ENCODE data around the gene PHLDB1. TPM values are rescaled to one million over a fixed set of nuclear protein-coding genes. Genes with fewer than 3 reads are reported as not detected.
"Not testable (repeated sequence)": the region's sequence is repeated elsewhere in the genome, so short reads cannot be mapped to it uniquely, and the experiment has no call there.

PHLDB1 gene
- total RNA-seq, 4 donors from 2014 or later, result 53.5 to 517 (median 287) TPM

GRCh38 chr11:118682372-118682771 lies 75.0 kb downstream of the PHLDB1 start:
- no peaks in the 10 kb centered on the region for H3K4me1 ChIP-seq
- no peak for DNase-seq
- intact Hi-C loops (cut with DNase I; ENCODE audit: low total_unique reads), result no loop called here
- H3K4me3 ChIP-seq, result no peak overlapping the region
- H3K27me3 ChIP-seq, result no peaks in the 10 kb centered on the region
- no peaks in the 10 kb centered on the region for H3K9me3 ChIP-seq
- no peaks in the 10 kb centered on the region for H3K36me3 ChIP-seq
- H3K27ac ChIP-seq, result no peak overlapping the region
- TF ChIP-seq CTCF (IDR thresholded peaks at IDR 0.05), result no peak
- TF ChIP-seq POLR2A (IDR thresholded peaks at IDR 0.05), result no peak

- DNase-seq; intact Hi-C loops (cut with DNase I; ENCODE audit: low total_unique reads); H3K4me1 ChIP-seq; H3K9me3 ChIP-seq; H3K36me3 ChIP-seq; H3K27me3 ChIP-seq; H3K27ac ChIP-seq; H3K4me3 ChIP-seq: not testable (repeated sequence)
Measured at GRCh38 chr11:118682939-118683338, 75.5 kb downstream of the PHLDB1 start.

- intact Hi-C loops (cut with DNase I; ENCODE audit: low total_unique reads), result no loop called here
- Histone ChIP-seq H3K27ac (no peak overlapping the region), H3K9me3 (no peaks in the 10 kb centered on the region), H3K4me3 (no peak overlapping the region), H3K27me3 (no peaks in the 10 kb centered on the region), H3K4me1 (no peaks in the 10 kb centered on the region), H3K36me3 (no peaks in the 10 kb centered on the region)
- DNase-seq, result no peak
- no peak for TF ChIP-seq CTCF (IDR thresholded peaks at IDR 0.05)
- no peak for TF ChIP-seq POLR2A (IDR thresholded peaks at IDR 0.05)
Measured at GRCh38 chr11:118684187-118684586, 76.8 kb downstream of the PHLDB1 start.

- Histone ChIP-seq H3K36me3 (no peaks in the 10 kb centered on the region), H3K4me3 (no peak overlapping the region), H3K27ac (no peak overlapping the region), H3K27me3 (no peaks in the 10 kb centered on the region), H3K4me1 (no peaks in the 10 kb centered on the region), H3K9me3 (no peaks in the 10 kb centered on the region)
- no peak for DNase-seq
- TF ChIP-seq CTCF (IDR thresholded peaks at IDR 0.05) (no peak), POLR2A (IDR thresholded peaks at IDR 0.05) (no peak)
- intact Hi-C loops (cut with DNase I; ENCODE audit: low total_unique reads), result loop anchor here (5.0 kb wide), 1 partner anchor 269 kb away; the partner anchor contains the start of gene UPK2
Measured at GRCh38 chr11:118687906-118688305, 80.5 kb downstream of the PHLDB1 start.

GRCh38 chr11:118688339-118688738 lies 80.9 kb downstream of the PHLDB1 start:
- H3K9me3 ChIP-seq, DNase-seq, H3K27me3 ChIP-seq, H3K4me3 ChIP-seq, H3K36me3 ChIP-seq, H3K27ac ChIP-seq, H3K4me1 ChIP-seq: not testable (repeated sequence)
- intact Hi-C loops (cut with DNase I; ENCODE audit: low total_unique reads), result loop anchor here (5.0 kb wide), 1 partner anchor 269 kb away; the partner anchor contains the start of gene UPK2

GRCh38 chr11:118688851-118689502 lies 81.6 kb downstream of the PHLDB1 start:
- no peak for TF ChIP-seq CTCF (IDR thresholded peaks at IDR 0.05)
- TF ChIP-seq POLR2A (IDR thresholded peaks at IDR 0.05), result no peak
- Histone ChIP-seq H3K4me1 (no peaks in the 10 kb centered on the region), H3K36me3 (no peaks in the 10 kb centered on the region), H3K4me3 (no peak overlapping the region), H3K9me3 (no peaks in the 10 kb centered on the region), H3K27ac (peak overlapping the region in 1 of 2 donors; percentile 63), H3K27me3 (no peaks in the 10 kb centered on the region)
- intact Hi-C loops (cut with DNase I; ENCODE audit: low total_unique reads), result loop anchor here (5.0 kb wide), 1 partner anchor 268 kb away; the partner anchor contains the start of gene UPK2
- no peak for DNase-seq
